Measurements from ENCODE around the gene NOTCH4.

Gene NOTCH4

DNA sequence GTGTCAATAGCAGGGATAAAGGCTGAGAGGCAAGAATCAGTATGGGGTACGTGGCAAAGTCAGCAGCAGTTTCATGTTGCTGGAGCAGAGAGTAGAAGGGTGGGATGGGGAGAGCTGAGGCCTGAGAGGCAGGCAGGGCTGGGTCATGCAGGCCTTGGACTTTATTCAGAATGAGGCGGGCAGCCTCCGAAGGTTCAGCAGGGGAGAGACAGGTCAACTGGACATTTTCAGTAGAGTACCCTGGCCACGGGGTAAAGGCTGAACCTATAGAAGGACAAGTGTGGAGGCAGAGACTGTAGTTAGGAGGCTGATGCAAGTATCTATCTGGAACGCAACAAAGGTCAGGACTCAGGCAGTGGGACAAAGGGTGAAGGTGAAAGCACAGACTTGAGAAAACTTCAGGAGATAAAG, 13.7 kb downstream of the NOTCH4 start:
- H3K4me3 ChIP-seq (ENCODE audit: low read depth, low read length) = no peak overlapping the region
- TF ChIP-seq, protein P1, sequence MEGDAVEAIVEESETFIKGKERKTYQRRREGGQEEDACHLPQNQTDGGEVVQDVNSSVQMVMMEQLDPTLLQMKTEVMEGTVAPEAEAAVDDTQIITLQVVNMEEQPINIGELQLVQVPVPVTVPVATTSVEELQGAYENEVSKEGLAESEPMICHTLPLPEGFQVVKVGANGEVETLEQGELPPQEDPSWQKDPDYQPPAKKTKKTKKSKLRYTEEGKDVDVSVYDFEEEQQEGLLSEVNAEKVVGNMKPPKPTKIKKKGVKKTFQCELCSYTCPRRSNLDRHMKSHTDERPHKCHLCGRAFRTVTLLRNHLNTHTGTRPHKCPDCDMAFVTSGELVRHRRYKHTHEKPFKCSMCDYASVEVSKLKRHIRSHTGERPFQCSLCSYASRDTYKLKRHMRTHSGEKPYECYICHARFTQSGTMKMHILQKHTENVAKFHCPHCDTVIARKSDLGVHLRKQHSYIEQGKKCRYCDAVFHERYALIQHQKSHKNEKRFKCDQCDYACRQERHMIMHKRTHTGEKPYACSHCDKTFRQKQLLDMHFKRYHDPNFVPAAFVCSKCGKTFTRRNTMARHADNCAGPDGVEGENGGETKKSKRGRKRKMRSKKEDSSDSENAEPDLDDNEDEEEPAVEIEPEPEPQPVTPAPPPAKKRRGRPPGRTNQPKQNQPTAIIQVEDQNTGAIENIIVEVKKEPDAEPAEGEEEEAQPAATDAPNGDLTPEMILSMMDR (IDR thresholded peaks at IDR 0.05; ENCODE audit: borderline replicate concordance, insufficient read depth, low read depth, low read length) = no peak

DNA sequence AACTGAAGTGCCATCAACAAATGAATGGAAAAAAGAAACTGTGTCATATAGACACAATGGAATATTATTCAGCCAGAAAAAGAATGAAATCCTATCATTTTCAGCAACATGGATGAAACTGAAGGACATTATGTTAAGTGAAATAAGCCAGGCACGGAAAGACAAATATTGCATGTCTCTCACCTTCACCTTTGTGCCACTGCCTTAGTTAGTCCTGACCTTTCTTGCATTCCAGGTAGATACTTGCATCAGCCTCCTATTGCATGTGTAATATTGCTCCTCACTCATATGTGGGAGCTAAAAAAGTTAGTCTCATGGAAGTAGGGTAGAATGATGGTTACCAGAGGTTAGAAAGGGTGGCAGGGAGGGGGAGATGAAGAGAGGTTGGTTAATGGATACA, 14.9 kb downstream of the NOTCH4 start:
- no peak overlapping the region for H3K4me3 ChIP-seq (ENCODE audit: low read depth, low read length)
- TF ChIP-seq, protein P1 (IDR thresholded peaks at IDR 0.05; ENCODE audit: borderline replicate concordance, insufficient read depth, low read depth, low read length) = no peak

DNA sequence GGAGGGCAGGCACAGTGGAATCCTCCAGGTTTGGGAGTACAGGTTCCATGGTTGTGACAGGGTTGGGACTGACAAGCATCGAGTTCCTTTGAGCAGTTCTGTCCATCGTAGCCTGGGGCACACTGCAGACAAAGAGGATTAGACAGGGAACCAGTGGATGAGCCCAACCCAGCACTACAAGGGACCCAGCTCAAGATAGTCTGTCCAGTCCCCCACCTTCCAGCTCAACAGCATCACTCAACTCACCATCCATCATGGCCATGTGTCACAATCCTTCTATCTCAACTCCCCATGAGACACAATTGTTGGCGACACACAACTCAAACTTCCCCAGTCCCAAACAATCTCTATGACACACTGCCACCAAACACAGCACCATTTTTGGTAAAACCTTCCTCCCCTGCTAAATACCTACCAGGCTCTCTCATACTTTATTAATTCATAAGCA, 19.6 kb downstream of the NOTCH4 start:
- no peak overlapping the region for H3K4me3 ChIP-seq (ENCODE audit: low read depth, low read length)
- TF ChIP-seq, protein P1 (IDR thresholded peaks at IDR 0.05; ENCODE audit: borderline replicate concordance, insufficient read depth, low read depth, low read length) = no peak

DNA sequence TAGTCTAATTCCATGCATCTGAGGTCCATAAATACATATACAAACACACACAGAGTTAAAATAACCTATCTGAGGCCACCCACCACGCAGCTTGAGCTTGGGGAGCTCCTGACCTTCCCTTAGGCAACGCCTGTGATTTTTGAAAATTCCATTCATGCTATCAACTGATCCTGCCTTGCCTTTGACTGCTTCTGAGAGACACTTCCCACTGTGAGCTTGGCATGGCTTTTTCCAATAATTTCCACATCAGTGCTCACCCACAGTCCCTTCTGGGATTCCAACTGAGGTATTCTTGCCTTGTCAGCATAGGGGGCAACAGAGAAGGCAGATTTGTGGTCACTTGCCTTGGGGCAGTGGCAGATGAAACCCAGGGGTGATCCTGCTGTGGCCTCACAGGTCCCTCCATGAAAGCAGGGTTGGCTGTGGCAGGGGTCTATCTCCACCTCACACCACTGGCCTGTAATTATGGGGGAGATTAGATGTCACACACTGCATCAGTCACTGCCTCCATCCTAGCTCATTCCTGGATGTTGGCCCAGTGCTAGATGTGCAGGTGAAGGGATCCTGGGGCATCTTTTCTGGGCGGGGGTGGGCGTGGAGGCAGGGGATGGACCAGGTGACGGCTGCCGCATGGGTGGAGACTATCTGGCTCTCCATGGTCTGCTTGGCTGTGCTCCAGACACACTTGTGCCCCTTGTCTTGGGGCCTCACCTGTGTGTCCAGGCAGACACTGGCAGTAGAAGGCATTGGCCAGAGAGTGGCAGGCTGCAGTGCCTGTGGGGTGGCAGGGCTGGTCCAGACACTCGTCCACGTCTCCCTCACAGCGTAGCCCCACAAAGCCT, 20.2 kb downstream of the NOTCH4 start:
- H3K4me3 ChIP-seq (ENCODE audit: low read depth, low read length) = no peak overlapping the region
- TF ChIP-seq, protein P1 (IDR thresholded peaks at IDR 0.05; ENCODE audit: borderline replicate concordance, insufficient read depth, low read depth, low read length) = no peak

DNA sequence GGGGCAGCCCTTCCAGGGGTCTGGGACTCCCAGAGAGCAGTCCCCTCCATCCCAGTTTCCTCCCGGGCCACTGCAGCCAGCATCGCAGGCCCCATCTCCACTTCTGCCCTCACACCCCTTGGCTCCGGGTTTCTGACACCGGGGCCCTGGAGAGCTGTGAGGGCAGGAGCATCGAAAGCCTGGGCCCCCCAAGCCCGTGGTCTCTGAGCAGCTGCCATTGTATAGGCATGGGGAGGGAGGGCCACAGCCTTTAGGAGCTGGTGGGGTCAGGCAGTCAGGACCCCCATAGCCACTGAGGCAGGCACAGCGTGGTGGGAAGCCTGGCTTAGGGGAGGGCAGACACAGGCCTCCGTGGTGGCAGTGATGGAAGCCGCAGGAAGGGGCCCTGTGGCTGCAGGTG, 21.7 kb downstream of the NOTCH4 start:
- H3K4me3 ChIP-seq (ENCODE audit: low read depth, low read length) = no peak overlapping the region
- TF ChIP-seq, protein P1 (IDR thresholded peaks at IDR 0.05; ENCODE audit: borderline replicate concordance, insufficient read depth, low read depth, low read length) = no peak

DNA sequence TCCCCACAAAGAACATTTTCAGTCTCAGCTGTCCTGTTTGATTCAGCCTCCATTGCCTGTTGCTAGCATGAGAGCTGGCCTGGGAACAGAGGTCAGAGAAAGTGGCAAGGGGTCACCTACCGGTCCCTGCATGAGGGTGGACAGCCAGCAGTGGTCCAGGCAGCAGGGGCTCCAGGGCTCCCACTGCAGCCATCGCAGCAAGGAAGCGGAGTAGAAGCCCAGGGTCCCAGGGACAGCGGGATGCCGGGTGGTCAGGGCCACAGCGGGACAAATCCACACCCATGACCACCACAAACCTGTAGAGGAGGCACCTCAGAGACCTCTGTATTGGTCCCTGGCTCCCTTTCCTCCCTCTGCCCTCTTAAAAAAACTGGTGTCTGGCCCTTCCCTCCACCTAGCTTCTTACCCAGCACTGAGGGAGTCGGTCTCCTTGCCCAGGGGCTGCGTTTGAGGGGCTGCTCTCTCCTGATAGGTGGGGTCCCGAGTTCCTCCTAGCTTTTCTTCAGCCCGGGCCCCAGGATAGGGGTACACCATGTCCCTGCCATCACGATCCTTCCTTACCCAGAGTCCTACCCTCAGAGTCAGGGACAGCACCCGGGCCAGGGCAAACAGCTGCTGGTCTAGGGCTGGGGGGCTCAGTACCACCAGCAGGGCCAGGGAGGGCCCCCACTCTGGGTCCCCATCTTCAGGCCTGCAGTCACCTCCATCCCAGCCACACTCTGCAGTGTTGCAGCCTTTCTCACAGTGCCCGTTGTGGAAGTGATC, 23.0 kb downstream of the NOTCH4 start:
- TF ChIP-seq, protein P1 (IDR thresholded peaks at IDR 0.05; ENCODE audit: borderline replicate concordance, insufficient read depth, low read depth, low read length) = no peak
- H3K4me3 ChIP-seq (ENCODE audit: low read depth, low read length) = no peak overlapping the region

Measured in GM12875 (cell line).